Testis (tissue), 3 donors: ENCODE data around the gene RTF1. TPM values are rescaled to one million over a fixed set of nuclear protein-coding genes. Genes with fewer than 3 reads are reported as not detected.
A peak's percentile ranks its signal among the peaks of the same experiment; 100 is the strongest.

Experiments used
- DNase-seq: peaks from one replicate; pipeline ENCODE4 v3.0.0-alpha.2; 2019
- H3K27ac ChIP-seq, 2 donors: fragments of 200-600 bp; sonication (generic); one replicate each; pipeline ENCODE4 v1.5.1; 2019
- H3K27me3 ChIP-seq: fragments of 200-600 bp; sonication (generic); one replicate; pipeline ENCODE4 v1.5.1; 2019
- H3K36me3 ChIP-seq: fragments of 200-600 bp; sonication (generic); one replicate; pipeline ENCODE4 v1.5.1; 2017; ENCODE audit warnings: low read depth; ENCODE audit errors: missing control alignments
- H3K4me1 ChIP-seq: fragments of 200-600 bp; sonication (generic); one replicate; pipeline ENCODE4 v1.5.1; 2019
- H3K4me3 ChIP-seq, 2 donors: fragments of 200-600 bp; sonication (generic); one replicate each; pipeline ENCODE4 v1.5.1; 2017 to 2019
- H3K9me3 ChIP-seq: fragments of 200-600 bp; sonication (generic); one replicate; pipeline ENCODE4 v1.5.1; 2017
- POLR2A ChIP-seq: fragments of 450-650 bp; IDR thresholded peaks from one replicate; pipeline ENCODE4 v1.6.1; 2017; ENCODE audit warnings: antibody characterized with exemption, mild to moderate bottlenecking, moderate library complexity
- WGBS, 2 donors: methylation state at CpG; one replicate each; pipeline ENCODE4 v1.1.5; 2018; 5-methylcytosine and 5-hydroxymethylcytosine counted together
- intact Hi-C: fragments of 100-400 bp; cut with DNase I; formaldehyde crosslinking; loops from one replicate; pipeline ENCODE4 v1.15.1; 2023; ENCODE audit warnings: low total_unique reads
- polyA plus RNA-seq: library from polyadenylated mRNA; stranded (reverse); fragments of 350-450 nt; fragmentation: Illumina TruSeq; extraction: RNeasy Lipid Tissue Mini Kit (QIAGEN cat#74804); gene quantifications from one replicate; pipeline ENCODE4 v1.2.3, GENCODE V29; 2014; ENCODE audit warnings: low read depth, low replicate concordance; ENCODE audit not compliant: insufficient read depth
- total RNA-seq, 2 donors: library from RNA; depleted of rRNA; stranded (reverse); fragments of >200 nt; gene quantifications; one replicate each; pipeline ENCODE4 v1.2.3, GENCODE V29; 2016
- TF ChIP-seq, protein P1 (sequence below), 3 experiments: fragments of 450-650 bp in 2 of 3; fragments of 200-600 bp in 1 of 3; sonication (generic) in 1 of 3; IDR thresholded peaks; one replicate each; pipeline ENCODE4 v1.5.1; 2016 to 2019; ENCODE audit warnings: antibody characterized with exemption in 3 of 3, mild to moderate bottlenecking in 2 of 3, moderate library complexity in 1 of 3

The RTF1 gene
- total and polyA plus RNA-seq, 3 donors from 2014 or later = 27.8 to 82.7 (median 56.9) TPM

DNA sequence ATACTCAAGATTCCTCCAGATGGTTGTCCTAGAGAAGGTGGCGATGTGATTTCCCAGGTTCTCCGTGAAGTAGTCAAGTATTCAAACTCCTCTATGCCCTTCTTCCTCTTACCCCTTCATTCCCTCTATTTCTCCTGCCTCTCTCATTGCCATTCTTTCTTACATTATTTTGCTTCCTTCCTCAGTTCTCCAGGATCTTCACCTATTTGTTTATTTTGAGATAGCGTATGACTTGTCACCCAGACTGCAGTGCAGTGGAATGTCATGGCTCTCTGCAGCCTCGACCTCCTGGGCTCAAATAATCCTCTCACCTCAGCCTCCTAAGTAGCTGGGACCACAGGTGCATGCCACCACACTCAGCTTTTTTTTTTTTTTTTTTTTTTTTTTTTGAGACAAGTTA, 75.0 kb downstream of the RTF1 start:
- DNase-seq = no peak
- H3K36me3 ChIP-seq = no peaks in the 10 kb centered on the region
- no peak overlapping the region for H3K27ac ChIP-seq
- no peaks in the 10 kb centered on the region for H3K9me3 ChIP-seq
- H3K27me3 ChIP-seq = no peaks in the 10 kb centered on the region
- peaks cover 17% of the 10 kb centered on the region for H3K4me1 ChIP-seq
- no peak for TF ChIP-seq POLR2A
- no peak overlapping the region for H3K4me3 ChIP-seq
- WGBS, 2 donors = 82 to 84% methylated on average over 4 of the region's 4 CpGs
- intact Hi-C loops = no loop called here

DNA sequence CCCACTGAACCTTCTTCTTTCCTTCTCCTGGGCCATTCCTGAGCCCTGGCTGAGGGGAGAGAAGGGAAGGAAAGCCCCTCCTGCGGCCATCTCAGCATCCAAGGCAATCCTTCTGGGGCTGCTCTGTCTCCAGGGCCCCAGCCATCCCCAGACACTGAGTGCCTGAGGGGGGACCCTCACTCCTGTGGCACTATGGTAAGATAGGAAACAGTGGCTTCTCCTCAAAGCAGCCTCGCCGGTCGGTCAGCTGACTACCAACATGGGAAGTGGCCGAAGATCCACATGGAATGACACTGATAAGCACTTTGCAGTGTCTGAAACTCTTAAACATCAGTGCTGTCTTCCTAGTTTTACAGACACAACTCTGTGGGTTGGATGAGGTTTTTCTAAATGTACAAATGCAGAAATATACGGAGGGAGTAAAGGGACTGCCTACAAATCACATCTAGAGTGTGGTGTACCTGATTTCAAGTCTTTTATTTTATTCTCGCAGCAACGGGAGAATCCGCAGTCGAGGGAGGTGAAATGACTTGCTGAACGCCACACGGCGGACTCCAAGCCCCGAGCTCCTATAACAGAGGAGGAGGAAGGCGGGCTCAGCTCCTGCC, 75.8 kb downstream of the RTF1 start:
- H3K36me3 ChIP-seq = no peaks in the 10 kb centered on the region
- TF ChIP-seq, protein P1, sequence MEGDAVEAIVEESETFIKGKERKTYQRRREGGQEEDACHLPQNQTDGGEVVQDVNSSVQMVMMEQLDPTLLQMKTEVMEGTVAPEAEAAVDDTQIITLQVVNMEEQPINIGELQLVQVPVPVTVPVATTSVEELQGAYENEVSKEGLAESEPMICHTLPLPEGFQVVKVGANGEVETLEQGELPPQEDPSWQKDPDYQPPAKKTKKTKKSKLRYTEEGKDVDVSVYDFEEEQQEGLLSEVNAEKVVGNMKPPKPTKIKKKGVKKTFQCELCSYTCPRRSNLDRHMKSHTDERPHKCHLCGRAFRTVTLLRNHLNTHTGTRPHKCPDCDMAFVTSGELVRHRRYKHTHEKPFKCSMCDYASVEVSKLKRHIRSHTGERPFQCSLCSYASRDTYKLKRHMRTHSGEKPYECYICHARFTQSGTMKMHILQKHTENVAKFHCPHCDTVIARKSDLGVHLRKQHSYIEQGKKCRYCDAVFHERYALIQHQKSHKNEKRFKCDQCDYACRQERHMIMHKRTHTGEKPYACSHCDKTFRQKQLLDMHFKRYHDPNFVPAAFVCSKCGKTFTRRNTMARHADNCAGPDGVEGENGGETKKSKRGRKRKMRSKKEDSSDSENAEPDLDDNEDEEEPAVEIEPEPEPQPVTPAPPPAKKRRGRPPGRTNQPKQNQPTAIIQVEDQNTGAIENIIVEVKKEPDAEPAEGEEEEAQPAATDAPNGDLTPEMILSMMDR (IDR thresholded peaks at IDR 0.05) = no peak
- no peak for TF ChIP-seq POLR2A
- peak overlapping the region; percentile 51 to 70 for H3K4me3 ChIP-seq
- DNase-seq = no peak
- peak overlapping the region in 1 of 2 donors; percentile 16 for H3K27ac ChIP-seq
- 2 to 4% methylated on average over 14 to 15 of the region's 15 CpGs for WGBS, 2 donors
- intact Hi-C loops = no loop called here
- no peaks in the 10 kb centered on the region for H3K9me3 ChIP-seq
- H3K4me1 ChIP-seq = peaks cover 17% of the 10 kb centered on the region
- H3K27me3 ChIP-seq = no peaks in the 10 kb centered on the region

DNA sequence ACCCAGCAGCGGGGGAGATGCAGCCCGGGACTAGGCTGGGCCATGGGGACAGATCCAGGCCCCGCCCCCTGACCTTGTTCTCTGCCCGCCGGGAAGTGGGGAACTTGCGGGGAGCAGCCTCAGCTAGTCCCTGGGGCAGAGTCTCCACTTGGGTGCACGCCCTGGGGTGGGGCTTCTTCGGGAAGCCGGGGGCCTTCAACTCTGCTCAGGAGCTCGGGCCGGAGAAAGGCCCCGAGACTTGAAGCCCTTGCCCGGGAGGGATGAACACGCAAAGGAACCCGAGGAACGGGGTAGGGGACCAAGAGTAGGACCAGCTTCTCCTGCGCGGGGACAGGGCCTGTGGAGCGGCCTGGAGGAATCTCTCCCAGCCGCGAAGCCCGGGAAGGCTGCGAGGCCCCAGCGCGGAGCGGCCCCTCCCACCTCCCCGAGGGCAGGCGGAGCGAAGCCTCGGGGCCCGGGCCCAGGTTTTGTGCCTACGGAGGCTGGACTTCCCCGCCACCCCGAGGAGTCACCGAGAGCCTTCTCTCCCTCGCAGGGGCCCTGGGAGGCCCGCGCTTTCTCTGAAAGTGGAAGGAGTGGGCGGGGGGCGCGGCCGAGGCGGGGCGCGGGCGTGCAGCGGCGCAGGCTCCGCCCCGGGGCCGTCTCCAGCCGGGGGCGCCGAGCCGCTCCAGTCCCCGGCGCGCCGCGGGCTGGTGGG, 76.5 kb downstream of the RTF1 start, which contains the start of gene ITPKA:
TSS of gene ITPKA (plus strand) at position 670 of the 697 bp plus-strand sequence. CDS start 54 bp downstream, outside the sequence.
- TF ChIP-seq POLR2A = no peak
- TF ChIP-seq, protein P1 (IDR thresholded peaks at IDR 0.05) = no peak
- 0% methylated on average over 4 to 38 of the region's 60 CpGs for WGBS, 2 donors
- H3K27ac ChIP-seq = peak within 1 kb of the TSS; percentile 16 to 67
- H3K4me1 ChIP-seq = peaks cover 17% of the 10 kb centered on the region
- H3K36me3 ChIP-seq = no peaks in the 10 kb centered on the region
- peak; percentile 85 for DNase-seq
- H3K9me3 ChIP-seq = no peaks in the 10 kb centered on the region
- intact Hi-C loops = no loop called here
- H3K4me3 ChIP-seq = peak within 1 kb of the TSS; percentile 51 to 70
- H3K27me3 ChIP-seq = no peaks in the 10 kb centered on the region

DNA sequence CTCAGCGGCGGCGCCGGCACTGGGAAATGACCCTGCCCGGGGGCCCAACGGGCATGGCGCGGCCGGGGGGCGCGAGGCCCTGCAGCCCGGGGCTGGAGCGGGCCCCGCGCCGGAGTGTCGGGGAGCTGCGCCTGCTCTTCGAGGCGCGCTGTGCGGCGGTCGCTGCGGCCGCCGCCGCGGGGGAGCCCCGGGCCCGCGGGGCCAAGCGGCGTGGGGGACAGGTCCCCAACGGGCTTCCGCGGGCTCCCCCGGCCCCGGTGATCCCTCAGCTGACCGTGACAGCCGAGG, 77.0 kb downstream of the RTF1 start:
- intact Hi-C loops = no loop called here
- Histone ChIP-seq H3K4me1 (peaks cover 17% of the 10 kb centered on the region), H3K9me3 (no peaks in the 10 kb centered on the region), H3K4me3 (peak overlapping the region; percentile 43 to 51), H3K36me3 (no peaks in the 10 kb centered on the region), H3K27me3 (no peaks in the 10 kb centered on the region), H3K27ac (peak overlapping the region in 1 of 2 donors; percentile 67)
- DNase-seq = no peak
- TF ChIP-seq POLR2A = no peak
- TF ChIP-seq, protein P1 (IDR thresholded peaks at IDR 0.05) = no peak
- 0% methylated on average over 2 of the region's 41 CpGs; no CpG with 5 or more reads in 1 of the 2 donors for WGBS, 2 donors

DNA sequence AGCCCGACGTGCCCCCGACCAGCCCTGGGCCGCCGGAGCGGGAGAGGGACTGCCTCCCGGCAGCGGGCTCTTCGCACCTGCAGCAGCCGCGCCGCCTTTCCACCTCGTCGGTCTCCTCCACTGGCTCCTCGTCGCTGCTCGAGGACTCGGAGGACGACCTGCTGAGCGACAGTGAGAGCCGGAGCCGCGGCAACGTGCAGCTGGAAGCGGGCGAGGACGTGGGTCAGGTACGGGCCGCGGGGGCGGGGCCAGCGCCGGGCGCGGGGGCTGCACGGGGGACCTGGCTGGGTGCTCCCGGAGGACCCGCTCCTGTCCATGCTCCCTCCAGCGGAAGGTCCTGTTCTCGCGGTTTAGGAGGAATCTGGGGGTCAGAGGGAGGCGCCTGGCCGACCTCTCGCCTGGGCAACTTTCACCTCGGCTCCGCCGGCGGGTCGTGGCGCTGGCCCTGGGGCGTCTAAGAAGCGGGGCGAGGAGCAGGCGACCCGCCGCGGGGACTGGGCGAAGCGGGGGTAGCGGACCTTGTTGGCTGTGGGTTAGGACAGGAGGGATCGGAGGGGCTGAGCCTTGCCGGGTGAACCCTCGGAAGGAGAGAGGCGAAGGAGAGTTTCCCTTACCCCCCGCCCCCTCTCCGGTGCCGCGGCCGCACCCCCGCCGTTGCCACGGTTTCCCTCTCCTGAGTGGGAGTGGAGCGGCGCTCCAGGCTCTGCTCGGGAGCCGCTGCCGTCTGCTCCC, 77.5 kb downstream of the RTF1 start:
- intact Hi-C loops = no loop called here

More for the DNA sequence above, 77.5 kb downstream of the RTF1 start:
- no peaks in the 10 kb centered on the region for H3K9me3 ChIP-seq
- no peaks in the 10 kb centered on the region for H3K36me3 ChIP-seq
- H3K27ac ChIP-seq = no peak overlapping the region
- 1% methylated on average over 32 to 70 of the region's 77 CpGs for WGBS, 2 donors
- H3K4me1 ChIP-seq = peaks cover 17% of the 10 kb centered on the region
- TF ChIP-seq, protein P1 (IDR thresholded peaks at IDR 0.05) = no peak
- TF ChIP-seq POLR2A = no peak
- DNase-seq = peak; percentile 24
- H3K27me3 ChIP-seq = no peaks in the 10 kb centered on the region
- H3K4me3 ChIP-seq = peak overlapping the region; percentile 43 to 51
